ENCODE data around the gene SEC22A.

SEC22A gene, protein sequence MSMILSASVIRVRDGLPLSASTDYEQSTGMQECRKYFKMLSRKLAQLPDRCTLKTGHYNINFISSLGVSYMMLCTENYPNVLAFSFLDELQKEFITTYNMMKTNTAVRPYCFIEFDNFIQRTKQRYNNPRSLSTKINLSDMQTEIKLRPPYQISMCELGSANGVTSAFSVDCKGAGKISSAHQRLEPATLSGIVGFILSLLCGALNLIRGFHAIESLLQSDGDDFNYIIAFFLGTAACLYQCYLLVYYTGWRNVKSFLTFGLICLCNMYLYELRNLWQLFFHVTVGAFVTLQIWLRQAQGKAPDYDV

DNA sequence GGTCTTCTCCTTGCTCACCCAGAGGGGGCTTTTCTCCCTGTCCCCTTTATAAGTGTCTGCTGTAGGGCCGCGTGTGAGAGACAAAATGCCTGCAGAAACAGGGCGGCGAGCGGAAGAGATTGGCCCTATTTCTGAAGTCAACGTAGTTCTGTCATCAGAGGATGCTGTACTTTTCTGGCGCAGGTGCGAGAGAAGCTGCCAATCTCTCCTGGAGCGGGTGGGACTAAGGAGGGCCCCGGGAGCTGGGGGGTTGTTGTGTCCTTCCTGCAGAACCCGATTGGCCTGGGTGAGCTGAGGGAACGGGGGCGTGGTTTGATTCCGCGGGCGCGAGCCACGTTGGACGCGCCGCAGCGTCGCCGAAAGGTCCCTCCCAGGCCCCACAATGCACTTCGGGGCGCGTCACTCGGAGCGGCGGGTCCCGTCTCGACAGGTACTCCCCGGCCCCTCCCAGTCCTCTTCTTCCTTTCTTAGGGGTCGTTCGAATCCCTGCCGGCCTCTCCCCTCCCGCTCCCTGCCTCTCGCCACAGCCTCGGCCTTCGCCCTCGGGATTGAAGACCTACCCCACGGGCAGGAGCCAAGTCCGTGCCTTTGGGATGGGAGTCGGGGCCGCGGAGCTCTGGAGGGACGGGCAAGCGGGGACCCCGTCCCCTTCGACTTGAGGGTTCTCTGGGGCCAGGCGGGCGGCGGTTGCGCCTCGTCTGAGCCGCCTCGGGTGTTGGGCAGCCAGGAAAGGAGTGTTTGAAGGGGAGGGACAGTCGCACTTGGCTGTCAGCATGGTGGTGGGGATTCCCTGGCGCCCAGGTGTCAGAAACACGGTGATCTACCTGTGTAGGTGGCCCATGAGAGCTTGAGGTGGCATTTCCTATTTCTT lies at the start of gene SEC22A:
SEC22A (plus strand) TSS at position 387 of the 871 bp plus-strand sequence. CDS start 7,275 bp downstream, outside the sequence.
- peak; percentile 96 for DNase-seq

DNA sequence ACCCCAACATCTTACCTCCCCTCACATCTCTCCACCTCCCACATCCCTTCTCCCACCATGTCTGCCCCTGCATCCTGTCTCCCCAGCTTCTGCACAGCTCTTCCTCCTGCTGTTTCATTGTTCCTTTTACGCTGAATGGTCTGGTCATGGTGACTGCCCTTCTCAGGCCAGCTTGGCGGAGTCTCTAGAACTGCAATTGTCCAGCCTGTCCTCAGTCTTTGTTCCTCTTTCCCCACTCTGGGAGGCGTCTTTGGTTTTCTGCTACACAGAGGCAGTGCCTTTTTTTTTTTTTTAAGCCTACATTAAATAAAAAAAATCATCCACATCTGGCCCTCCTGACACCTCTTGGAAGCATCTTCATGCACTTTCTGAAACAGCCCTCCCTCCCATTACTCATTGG lies 49.1 kb upstream of the SEC22A start:
- no peak for DNase-seq

DNA sequence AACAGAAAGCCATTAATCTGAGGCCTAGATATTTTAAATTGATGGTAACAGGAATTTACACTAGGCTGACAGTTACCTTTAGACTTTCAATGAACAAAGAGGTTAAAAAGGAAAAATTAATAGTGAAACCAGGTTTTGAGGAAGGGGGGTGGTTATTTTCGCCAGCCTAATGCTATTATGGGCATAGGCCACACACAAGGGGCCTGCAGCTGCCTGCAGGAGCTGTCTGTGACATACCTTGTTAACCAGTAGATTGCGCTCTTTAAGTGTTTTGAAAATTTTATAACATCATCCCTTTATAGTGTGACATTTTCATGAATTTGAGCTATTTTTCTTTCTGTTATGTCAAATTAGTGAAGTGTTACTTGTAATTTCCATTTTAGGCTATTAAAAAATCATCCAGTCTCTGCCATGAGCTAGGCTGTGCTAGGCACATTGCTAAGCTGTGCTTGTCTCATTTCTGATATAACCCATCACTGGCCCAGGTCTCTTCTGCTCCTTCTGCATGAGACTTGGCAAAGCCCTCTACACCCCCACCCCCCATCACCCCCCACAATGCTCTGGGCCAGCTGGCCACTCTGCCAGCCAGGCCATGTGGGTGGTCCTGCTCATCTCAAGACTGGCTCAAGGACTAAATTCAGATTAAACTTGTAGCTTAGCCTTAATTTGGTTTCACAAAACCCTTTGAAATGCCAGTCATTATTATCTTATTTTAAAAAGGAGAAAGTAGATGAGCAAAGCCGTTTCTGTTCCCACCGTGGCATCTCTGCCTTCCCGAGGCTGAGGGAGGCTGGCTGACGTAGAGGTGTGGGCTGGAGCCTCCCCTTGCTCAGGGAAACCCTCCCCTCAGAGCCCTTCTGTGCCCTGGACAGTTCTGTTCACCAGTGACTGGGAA lies 48.4 kb upstream of the SEC22A start:
- no peak for DNase-seq

DNA sequence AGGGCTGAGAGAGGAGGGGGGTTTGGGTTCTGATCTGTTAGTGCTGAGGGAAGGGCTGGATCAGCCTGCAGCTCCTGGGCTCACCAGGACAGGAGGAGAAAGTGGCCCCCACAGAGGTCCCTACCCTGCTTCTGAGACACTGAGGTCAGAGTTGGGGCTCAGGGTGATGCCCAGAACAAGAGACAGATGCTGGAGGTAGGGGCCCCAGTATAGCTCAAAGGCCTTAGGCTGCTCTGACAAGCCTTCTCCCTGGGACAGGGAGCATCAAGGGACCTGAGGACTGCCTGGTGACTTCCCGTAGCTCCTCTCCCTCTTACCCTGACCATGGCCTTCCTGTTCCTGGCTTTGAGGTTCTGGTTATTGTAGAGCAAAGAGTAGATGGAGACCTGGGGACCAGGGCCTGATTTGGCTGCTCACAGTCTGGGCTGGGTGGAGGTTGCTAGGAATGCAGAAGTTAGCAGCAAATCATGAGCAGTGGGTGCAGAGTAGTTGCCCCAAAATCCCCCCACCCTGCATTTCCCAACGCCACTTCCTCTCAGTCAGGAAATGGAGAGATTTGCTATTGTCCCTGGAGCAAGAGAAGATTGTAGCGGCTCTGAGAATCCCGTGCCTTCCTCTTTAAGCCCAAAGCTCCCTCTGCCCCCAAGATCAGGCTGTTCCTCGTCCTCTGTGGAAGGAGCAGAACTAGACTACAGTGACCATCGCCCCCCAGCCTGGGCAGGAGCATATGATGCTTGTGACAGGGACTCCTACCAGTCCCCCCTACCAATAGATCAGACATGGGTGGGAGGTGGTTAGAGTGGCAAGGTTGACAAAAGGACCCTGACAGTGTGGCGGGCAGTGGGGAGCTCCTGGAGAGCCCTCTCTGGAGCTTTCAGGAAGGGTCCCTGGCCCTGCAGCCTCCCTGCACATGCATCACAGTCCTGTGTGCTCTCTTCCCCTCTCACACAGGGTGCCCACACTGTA lies 47.4 kb upstream of the SEC22A start:
- no peak for DNase-seq

DNA sequence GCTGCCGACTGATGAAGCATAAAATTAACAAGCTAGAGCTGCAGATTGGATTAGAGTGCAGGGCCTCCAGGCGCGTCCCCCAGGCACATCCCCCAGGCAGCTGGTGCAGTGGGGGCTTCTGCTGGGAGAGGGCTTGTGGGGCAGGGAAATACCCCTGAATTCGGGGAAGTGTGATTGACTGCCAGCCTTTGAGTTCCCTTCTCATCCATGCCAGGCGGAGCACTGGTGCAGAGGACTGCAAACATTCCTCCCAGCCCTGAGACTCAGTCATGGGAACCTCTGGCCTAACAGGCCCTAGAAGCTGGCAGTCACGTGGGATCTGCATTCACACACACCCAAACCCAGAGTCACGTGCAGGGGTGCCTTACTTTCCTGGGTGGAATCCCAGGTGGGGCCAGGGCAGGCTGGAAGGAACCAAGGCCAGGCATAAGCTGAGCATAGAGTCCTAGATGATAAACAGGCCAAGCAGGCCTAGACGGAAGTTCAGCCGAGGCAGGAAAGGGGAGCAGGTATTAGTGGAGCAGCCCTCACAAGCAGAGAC lies 46.2 kb upstream of the SEC22A start:
- no peak for DNase-seq

DNA sequence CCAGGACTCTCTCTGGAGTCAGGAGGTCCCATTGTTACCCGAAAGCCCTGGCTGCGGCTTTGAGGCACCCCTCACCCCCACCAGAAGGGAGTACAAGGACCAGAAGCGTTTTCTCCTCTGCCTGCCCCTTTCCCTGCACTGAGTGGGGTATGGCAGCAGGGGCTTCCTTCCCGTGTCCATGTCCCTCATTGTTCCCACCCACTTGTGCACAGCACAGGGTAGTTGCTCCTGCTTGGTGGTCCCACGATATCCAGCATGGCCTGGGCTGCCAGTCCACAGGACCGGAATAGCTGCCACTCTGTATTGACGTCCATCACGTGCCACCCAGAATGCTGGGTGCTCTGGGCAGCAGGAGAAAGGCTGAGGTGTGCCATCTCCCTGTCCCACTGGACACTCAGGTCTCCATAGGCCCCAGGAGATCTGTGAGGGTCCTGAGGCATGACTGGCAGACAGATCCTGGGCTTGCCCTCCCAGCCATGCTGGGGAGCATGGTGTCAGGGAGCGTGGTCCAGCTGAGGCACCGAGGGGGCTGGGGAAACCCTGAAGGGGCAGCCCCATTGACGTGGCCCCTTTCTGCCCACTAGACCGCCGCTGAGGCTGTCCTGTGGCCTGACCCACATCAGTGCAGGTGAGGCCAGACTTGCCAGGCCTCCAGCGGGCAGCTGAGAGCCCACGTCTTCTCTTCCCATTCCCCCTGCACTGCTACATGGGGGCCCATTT lies 45.3 kb upstream of the SEC22A start:
- no peak for DNase-seq

DNA sequence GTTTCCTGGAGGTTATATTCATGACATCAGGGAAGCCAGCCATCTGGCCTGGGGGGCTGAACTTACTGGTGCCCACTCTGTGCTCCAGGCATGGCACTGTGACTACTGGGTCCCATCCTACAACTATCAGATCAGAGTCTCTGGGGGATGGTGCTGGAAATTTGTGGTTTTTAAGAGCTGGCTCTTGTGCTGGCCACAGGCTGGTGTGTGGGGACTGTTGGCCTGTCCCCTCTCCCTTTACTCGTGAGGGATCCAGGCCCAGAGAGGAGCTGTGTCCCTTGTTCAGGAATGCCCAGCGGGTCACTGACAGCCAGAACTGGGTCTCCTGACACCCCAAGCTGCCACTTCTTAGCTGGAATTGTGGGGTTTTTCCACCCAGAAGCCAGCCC lies 44.5 kb upstream of the SEC22A start:
- no peak for DNase-seq

DNA sequence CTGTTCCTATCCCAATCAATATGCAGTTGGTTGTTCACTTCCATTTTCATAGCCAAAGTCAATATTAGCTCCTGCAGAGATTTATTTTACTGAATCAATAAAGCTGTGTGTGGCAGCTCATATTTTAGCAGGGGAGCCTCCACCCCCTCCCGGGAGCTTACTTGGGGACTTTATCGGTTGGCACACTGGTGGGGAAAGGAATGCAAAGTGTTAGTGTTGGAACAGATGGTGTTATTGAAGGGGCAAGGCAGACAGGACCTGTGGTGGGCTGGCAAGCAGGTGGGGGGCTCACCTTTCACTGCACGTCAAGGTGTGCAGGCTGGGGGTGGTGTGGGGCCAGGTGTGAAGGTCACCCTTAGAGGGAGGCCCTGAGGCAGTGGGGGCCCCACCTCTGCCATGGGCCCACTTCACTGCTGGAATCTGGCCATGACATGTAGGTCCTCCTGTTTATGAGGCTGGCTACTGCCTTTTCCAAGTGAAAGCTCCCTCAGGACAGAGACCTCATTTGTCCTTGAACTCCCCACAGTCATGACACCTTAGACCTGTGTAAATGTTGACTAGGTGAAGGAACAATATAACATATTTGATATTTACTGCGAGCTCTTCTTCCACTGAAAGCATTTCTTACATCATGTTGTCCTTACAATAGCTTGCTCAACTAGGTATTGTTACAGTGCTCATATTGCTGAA lies 44.0 kb upstream of the SEC22A start:
- no peak for DNase-seq

DNA sequence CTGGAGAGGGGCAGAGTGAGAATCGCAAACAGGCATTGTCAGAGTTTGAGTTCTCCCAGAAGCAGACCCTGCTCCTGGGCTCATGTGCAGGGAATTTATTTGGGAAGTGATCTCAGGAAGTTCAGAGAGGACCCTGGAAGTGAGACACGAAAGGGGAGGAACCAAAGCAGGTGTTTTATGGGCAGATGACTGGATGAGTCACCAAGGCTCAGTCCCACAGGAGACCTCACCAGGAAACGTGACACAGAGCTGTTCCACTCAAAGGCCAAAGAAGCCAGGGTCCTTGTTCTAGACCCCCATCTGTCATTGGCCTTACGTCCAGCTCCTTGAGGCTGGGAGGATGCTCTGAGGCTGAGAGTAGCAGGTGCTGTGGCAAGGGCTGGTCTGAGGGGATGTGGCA lies 43.4 kb upstream of the SEC22A start:
- DNase-seq: no peak

DNA sequence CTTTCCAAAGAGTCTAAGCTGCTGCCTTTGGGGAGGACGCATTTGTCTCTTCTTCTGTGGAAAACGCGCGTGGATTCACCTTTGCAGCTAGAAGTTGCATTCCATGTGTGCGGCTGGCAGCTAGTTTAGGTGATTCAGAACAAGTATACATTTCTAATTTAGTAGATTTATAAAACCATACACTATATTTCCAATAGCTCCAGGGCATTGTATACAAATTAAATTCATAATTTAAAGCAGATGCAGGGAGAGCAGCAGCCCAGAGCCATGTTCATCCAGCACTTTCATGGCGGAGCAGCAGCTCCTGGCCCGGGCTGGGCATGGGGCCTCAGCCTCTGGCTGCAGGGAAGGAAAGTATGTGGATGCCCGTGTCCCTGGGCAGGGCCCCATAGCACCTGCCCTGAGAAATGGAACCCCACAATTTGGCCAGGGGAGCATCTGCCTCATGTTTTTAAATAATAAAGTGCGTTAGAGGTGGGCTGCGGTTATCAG lies 42.8 kb upstream of the SEC22A start:
- no peak for DNase-seq

DNA sequence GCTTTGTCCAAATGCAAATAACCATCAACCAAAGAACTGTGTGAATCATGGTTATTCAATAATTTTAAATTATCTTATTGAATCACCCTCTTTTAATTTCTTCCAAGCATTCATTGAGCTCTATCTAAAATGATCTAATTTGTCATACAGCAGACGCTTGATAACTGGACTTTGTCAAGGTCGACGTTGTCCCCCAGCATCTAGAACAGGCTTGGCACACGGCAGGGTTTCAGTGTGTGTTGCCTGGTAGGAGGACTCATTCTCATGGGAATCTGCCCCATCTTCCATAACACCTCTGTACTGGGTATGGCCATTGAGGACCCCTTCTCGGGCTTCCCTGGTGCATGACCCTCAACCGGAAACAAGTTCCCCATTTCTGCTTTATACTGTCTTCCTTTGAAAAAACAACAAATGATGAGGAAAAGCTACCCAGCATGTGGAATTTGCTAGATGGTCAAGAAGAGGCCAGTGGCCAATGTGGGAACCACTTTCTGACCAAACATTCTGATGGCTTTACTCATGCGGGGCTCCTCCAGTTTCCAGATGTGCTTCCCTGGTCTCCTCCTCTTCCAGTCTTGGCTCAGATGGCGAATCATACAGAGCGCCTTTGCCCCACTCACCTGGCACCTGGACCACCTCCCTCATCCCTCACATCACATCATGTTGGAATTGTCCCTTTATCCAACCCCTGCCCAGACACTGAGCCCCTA lies 41.7 kb upstream of the SEC22A start:
- no peak for DNase-seq

DNA sequence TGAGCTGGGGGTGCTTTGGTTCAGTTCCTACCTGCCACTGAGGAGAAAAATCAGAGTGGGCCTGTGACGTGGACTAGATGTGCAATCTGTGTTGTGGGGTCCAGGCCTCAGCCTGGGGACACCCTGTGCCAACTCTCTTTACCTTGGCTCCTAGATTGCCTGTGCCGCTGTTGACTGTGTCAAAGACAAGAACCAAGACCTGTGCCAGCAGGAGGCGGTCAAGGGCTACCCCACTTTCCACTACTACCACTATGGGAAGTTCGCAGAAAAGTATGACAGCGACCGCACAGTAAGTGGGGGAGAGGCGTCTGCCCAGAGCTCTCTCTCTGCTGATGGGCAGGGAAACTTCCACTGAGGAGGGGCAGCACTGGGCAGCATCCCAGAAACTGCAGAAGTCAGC lies 40.6 kb upstream of the SEC22A start:
- no peak for DNase-seq

DNA sequence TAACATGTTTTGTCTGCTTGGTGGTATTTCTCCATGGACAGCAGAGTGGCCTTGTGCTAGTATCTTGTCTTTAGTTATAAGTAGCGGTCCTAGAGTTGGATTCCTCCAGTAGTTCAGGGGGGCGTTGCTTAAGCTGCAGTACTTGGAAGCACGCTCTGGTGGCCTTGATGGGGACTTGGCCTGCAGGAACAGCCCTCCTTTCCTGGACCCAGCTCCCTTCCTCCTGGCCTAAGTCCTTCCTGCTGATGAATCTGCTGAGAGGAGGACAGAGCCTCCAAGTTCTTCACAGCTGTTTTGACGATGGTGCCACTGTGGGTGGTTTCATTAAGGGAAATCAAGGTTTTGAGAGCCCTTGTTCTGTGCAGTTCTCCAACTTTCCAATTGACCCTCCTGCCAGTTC lies 38.6 kb upstream of the SEC22A start:
- DNase-seq: no peak

DNA sequence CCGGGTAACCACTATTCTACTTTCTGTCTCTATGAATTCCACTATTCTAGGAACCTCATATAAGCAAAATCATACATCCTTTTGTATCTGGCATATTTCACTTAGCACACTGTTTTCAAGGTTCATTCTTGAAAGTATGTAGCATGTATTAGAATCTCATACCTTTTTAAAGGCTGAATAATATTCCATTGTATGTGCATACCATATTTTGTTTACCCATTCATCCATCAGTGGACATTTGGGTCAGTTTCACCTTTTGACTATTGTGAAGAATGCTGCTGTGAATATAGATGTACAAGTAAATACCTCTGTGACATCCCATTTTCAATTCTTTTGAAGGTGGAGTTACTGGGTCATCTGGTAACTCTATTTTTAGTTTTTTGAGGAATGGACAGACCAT lies 36.6 kb upstream of the SEC22A start:
- DNase-seq: no peak

DNA sequence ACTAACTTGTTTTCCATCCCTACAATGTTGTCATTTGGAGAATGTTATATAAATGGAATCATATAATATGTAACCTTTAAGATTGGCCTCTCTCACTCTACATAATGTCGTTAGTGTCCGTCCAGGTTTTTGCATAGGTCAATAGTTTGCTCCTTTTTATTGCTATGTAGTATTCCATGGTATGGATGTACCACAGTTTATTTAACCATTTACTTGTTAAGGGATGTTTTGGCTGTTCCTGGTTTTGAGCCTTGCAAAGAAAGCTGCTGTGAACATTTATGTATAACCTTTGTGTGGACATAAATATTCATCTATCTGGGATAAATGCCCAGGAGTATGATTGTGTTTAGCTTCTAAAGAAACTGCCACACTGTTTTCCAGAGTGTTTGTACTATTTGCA lies 34.1 kb upstream of the SEC22A start:
- no peak for DNase-seq

DNA sequence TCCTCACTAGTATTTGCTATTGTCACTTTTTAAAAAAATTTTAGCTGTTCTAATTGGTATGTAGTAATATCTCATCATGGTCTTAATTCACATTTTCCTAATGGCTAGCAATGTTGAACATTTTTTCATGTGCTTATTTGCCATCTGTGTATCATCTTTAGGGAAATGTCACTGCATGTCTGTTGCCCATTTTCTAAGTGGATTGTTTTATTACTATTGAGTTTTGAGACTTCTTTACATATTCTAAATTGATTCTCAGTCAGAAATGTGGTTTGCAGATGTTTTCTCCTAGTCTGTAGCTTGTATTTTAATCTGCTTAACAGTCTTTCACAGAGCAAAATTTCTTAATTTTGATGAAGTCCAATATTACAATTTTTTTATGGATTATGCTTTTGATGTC lies 33.6 kb upstream of the SEC22A start:
- no peak for DNase-seq

DNA sequence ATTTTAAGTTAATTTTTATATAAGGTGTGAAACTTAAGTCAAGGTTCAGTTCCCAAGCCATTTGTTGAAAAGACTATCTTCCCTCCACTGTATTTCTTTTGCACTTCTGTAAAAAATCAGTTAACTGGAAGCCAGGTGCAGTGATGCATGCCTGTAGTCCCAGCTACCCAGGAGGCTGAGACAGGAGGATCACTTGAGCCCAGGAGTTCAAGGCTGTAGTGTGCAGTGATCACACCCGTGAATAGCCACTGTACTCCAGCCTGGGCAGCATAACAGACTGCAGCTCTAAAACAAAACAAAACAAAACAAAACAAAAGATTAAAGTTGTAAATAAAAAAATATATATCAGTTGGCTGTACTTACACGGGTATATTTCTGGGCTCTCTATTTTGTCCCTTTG lies 33.1 kb upstream of the SEC22A start:
- DNase-seq: no peak

DNA sequence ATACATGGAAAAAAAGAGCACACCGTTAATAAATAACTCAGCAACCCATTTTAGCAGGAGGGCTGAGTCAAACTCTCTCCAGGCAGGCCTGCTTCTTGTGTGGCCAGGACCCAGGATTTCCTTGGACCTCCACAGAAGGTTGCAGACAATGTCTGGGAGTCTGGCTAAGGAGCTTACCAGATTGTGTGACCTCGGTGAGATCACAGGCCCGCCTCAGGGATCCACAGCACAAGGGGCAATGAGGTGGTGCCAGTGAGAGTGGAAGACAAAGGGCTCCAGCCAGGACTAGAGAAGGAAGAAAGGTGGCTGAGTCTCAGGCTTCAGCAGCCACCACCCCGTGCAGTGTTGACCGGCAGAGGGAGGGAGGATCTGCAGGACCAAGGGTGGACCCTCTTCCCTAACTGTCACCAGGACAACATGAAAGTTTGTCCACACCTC lies 32.2 kb upstream of the SEC22A start:
- DNase-seq: no peak

DNA sequence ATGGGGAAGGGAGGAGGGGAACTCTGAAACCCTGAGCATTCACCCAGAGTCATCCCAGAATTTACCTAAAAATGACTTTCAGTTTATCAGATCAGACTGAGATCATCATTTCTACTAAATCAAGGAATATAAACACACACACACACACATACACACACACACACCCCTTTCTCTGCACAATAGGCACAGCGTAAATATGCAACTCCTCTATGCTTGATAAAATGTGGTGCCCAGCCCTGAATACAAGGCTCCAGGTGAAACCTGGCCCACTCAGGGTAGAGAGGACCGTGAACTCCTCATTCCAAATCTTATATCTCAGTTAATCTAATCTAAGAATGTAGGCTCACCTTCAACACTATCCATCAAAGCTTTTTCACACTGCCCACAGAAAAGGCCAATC lies 31.8 kb upstream of the SEC22A start:
- DNase-seq: no peak

DNA sequence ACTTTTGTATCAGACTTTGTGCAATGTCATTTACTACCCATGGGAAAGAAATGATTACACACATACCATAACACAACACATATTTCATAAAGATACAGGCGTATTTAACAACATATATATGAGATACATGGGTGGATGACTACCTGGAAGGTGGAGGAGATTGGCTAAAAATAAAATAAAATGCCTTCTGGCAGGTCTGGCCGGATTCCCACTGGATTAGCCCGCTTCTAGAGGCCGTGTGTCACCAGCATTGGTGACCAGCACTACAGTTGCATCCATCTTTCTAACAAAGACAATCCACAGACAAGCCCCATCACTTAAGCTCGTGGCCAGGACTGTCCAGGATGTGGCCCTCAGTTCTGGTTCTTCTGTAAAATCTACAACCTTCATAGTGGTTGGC lies 21.0 kb upstream of the SEC22A start:
- no peak for DNase-seq

Data from femur (tissue), 1 donor.